ENCODE measurements around the gene SNX14.

GRCh38 chr6:85569323-85569722 is 24.3 kb downstream of the SNX14 start:
- no peak for TF ChIP-seq CTCF (IDR thresholded peaks at IDR 0.05)
- TF ChIP-seq POLR2A (IDR thresholded peaks at IDR 0.05), result no peak
